Right atrium auricular region (tissue), 2 donors: Measurements from ENCODE around the gene SPSB2. TPM values are rescaled to one million over a fixed set of nuclear protein-coding genes. Genes with fewer than 3 reads are reported as not detected.
A peak's percentile ranks its signal among the peaks of the same experiment; 100 is the strongest.

Experiments used
- DNase-seq: peaks from one replicate; pipeline ENCODE4 v3.0.0-alpha.2; 2019; ENCODE audit warnings: low spot score
- H3K27ac ChIP-seq, 2 donors: fragments of 200-600 bp; sonication (generic); 1 replicate in 1 of 2; 2 replicates in 1 of 2; pipeline ENCODE4 v1.5.1; 2016 to 2019
- H3K27me3 ChIP-seq, 2 donors: fragments of 200-600 bp; sonication (generic); one replicate each; pipeline versions ENCODE4 v1.5.1 to v1.6.0; 2017 to 2019
- H3K36me3 ChIP-seq: fragments of 200-600 bp; sonication (generic); one replicate; pipeline ENCODE4 v1.5.1; 2016
- H3K4me1 ChIP-seq, 2 donors: fragments of 200-600 bp; sonication (generic); one replicate each; pipeline versions ENCODE4 v1.5.1 to v1.6.0; 2017 to 2019
- H3K4me3 ChIP-seq, 2 donors: fragments of 200-600 bp; sonication (generic); 1 replicate in 1 of 2; 2 replicates in 1 of 2; pipeline ENCODE4 v1.5.1; 2017 to 2019; ENCODE audit warnings: mild to moderate bottlenecking in 1 of 2, moderate library complexity in 1 of 2
- H3K9me3 ChIP-seq, 2 donors: fragments of 200-600 bp; sonication (generic); one replicate each; pipeline ENCODE4 v1.5.1; 2019
- total RNA-seq, 2 donors: library from RNA; depleted of rRNA; stranded (reverse); fragments of >200 nt; gene quantifications; one replicate each; pipeline ENCODE4 v1.1.0, GENCODE V29; 2016
- TF ChIP-seq, protein P1 (sequence below), 2 donors: fragments of 200-600 bp; sonication (generic); IDR thresholded peaks; one replicate each; pipeline ENCODE4 v1.5.1; 2019; ENCODE audit warnings: antibody characterized with exemption in 2 of 2

Gene SPSB2
- total RNA-seq, 2 donors from 2014 or later: 4.1 to 6.4 TPM

DNA sequence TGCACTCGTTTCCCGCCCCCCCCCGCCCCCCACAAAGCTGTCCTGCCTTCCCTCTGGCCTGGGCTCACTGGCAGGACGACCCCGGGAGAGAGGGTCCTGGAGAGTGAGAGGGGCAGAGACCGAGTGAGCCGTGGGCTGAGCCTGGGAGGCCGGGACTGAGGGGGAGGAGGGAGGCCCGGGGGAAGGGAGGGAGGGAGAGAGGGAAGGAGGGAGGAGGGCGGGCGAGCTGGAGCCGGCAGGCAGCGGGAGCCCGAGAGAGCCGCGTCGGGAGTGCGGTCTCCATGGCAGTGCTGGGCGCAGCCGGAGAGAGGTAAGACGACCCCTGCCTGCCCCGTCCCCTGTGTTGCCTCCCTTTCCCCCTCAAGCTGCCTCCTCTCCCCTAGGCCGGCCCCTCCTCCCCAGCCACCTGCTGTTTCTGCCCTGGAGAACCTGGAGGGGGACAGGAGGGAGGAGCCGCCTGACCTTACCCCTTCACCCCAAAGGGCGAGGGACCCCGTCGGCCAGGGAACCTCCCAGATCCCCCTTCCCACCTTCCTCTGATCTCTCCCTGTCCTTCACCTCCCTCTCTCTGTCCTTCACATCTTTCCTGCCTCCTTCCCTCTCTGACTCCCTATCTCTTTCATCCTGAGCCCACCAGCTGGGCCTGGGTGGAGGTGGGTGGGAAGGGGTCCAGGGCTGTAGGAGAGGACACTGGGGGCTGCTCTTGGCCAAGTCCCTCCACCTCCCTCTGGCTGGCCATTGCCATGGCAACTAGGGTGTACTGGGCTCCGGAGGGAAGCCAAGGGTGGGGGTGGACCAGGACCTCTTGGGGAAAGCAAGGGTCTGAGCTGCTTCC, 51.3 kb downstream of the SPSB2 start, which contains the start of gene GPR162:
Gene GPR162 (plus strand): TSS at position 231 of the 835 bp plus-strand sequence. CDS start 2,078 bp downstream, outside the sequence.
- TF ChIP-seq, protein P1, sequence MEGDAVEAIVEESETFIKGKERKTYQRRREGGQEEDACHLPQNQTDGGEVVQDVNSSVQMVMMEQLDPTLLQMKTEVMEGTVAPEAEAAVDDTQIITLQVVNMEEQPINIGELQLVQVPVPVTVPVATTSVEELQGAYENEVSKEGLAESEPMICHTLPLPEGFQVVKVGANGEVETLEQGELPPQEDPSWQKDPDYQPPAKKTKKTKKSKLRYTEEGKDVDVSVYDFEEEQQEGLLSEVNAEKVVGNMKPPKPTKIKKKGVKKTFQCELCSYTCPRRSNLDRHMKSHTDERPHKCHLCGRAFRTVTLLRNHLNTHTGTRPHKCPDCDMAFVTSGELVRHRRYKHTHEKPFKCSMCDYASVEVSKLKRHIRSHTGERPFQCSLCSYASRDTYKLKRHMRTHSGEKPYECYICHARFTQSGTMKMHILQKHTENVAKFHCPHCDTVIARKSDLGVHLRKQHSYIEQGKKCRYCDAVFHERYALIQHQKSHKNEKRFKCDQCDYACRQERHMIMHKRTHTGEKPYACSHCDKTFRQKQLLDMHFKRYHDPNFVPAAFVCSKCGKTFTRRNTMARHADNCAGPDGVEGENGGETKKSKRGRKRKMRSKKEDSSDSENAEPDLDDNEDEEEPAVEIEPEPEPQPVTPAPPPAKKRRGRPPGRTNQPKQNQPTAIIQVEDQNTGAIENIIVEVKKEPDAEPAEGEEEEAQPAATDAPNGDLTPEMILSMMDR (IDR thresholded peaks at IDR 0.05): no peak
- Histone ChIP-seq H3K36me3 (no peaks in the 10 kb centered on the region), H3K9me3 (no peaks in the 10 kb centered on the region), H3K27me3 (no peaks in the 10 kb centered on the region), H3K4me1 (peaks cover 3 to 32% of the 10 kb centered on the region in 2 donors), H3K27ac (peak within 1 kb of the TSS; percentile 69 to 73), H3K4me3 (peak within 1 kb of the TSS; percentile 49 to 58)
- DNase-seq: no peak

Other genes with a start within 250 kb of the SPSB2 start
- gene LPAR5, start 237.3 kb downstream of the SPSB2 start, total RNA-seq: 1 to 10 TPM; 1.6 to 3.7 TPM
- gene ACRBP, start 225.9 kb downstream of the SPSB2 start, total RNA-seq: under 1 TPM in 1 of 2 donors, not detected in 1; 0.43 TPM
- gene ING4, start 210.2 kb downstream of the SPSB2 start, total RNA-seq: 10 to 100 TPM; 21.8 to 22.6 TPM
- gene ZNF384, start 183.9 kb downstream of the SPSB2 start, total RNA-seq: 10 to 100 TPM; 23.8 to 33.3 TPM
- gene PIANP, start 172.5 kb downstream of the SPSB2 start, total RNA-seq: not detected
- 10 to 100 TPM; 72.7 to 73.6 TPM for gene COPS7A, start 149.3 kb downstream of the SPSB2 start, total RNA-seq
- gene MLF2, start 120.2 kb downstream of the SPSB2 start, total RNA-seq: 100 to 1,000 TPM; 121 to 138 TPM
- gene PTMS, start 106.9 kb downstream of the SPSB2 start, total RNA-seq: 100 to 1,000 TPM in 1 of 2 donors, 10 to 100 TPM in 1; 67.8 to 119 TPM
- gene LAG3, start 100.8 kb downstream of the SPSB2 start, total RNA-seq: under 1 TPM in 1 of 2 donors, not detected in 1; 0.47 TPM
- 1 to 10 TPM; 3.2 to 7.3 TPM for gene CD4, start 83.8 kb downstream of the SPSB2 start, total RNA-seq
- gene GPR162, start 51.5 kb downstream of the SPSB2 start, total RNA-seq: 1 to 10 TPM in 1 of 2 donors, under 1 TPM in 1; 0.44 to 7.0 TPM
- gene P3H3, start 44.9 kb downstream of the SPSB2 start, total RNA-seq: 10 to 100 TPM in 1 of 2 donors, 1 to 10 TPM in 1; 7.0 to 11.0 TPM
- 1 to 10 TPM in 1 of 2 donors, under 1 TPM in 1; 0.83 to 1.5 TPM for gene GNB3, start 32.4 kb downstream of the SPSB2 start, total RNA-seq
- gene CDCA3, start 22.0 kb downstream of the SPSB2 start, total RNA-seq: 1 to 10 TPM in 1 of 2 donors, under 1 TPM in 1; 0.39 to 1.7 TPM
- gene USP5, start 21.2 kb downstream of the SPSB2 start, total RNA-seq: 10 to 100 TPM; 35.3 to 45.1 TPM
- 100 to 1,000 TPM; 755 to 842 TPM for gene TPI1, start 5.8 kb downstream of the SPSB2 start, total RNA-seq
- 10 to 100 TPM in 1 of 2 donors, 1 to 10 TPM in 1; 8.4 to 15.6 TPM for gene LRRC23, start 31.5 kb upstream of the SPSB2 start, total RNA-seq
- gene ENO2, start 41.3 kb upstream of the SPSB2 start, total RNA-seq: 10 to 100 TPM in 1 of 2 donors, 1 to 10 TPM in 1; 9.7 to 36.9 TPM
- 10 to 100 TPM; 37.1 to 68.9 TPM for gene ATN1, start 54.7 kb upstream of the SPSB2 start, total RNA-seq
- not detected for gene RNU7-1, start 70.5 kb upstream of the SPSB2 start, total RNA-seq
- gene C12orf57, start 70.7 kb upstream of the SPSB2 start, total RNA-seq: 100 to 1,000 TPM; 398 to 533 TPM
- 1 to 10 TPM; 3.7 to 7.5 TPM for gene PTPN6, start 78.1 kb upstream of the SPSB2 start, total RNA-seq
- 100 to 1,000 TPM; 160 to 183 TPM for gene PHB2, start 97.4 kb upstream of the SPSB2 start, total RNA-seq
- gene EMG1, start 97.6 kb upstream of the SPSB2 start, total RNA-seq: 10 to 100 TPM; 16.5 to 28.4 TPM
- gene LPCAT3, start 145.2 kb upstream of the SPSB2 start, total RNA-seq: 10 to 100 TPM; 20.0 to 33.3 TPM
- 100 to 1,000 TPM; 114 to 232 TPM for gene C1S, start 187.4 kb upstream of the SPSB2 start, total RNA-seq
- gene C1R, start 219.1 kb upstream of the SPSB2 start, total RNA-seq: 100 to 1,000 TPM; 191 to 467 TPM
- 10 to 100 TPM; 18.7 to 34.7 TPM for gene C1RL, start 235.9 kb upstream of the SPSB2 start, total RNA-seq